ENCODE results near the gene TNFSF10. TPM values are rescaled to one million over a fixed set of nuclear protein-coding genes. Genes with fewer than 3 reads are reported as not detected.

TNFSF10 gene
- total and polyA plus RNA-seq, 10 of the 15 experiments (the other 5 are each of a cell fraction or from before 2014, with no cell fraction given), result 2.1 to 12.3 (median 4.4) TPM

- FAIRE-seq, result peak; percentile 7
Measured at GRCh38 chr3:172513488-172513887, 9.7 kb downstream of the TNFSF10 start.

More at GRCh38 chr3:172513488-172513887, 9.7 kb downstream of the TNFSF10 start:
- Histone ChIP-seq H3K9me3 (replicated peaks; ENCODE audit: control insufficient read depth, insufficient read depth, low read length) (no peaks in the 10 kb centered on the region), H3K27me3 (replicated peaks in 1 of 2; ENCODE audit: control insufficient read depth in 2 of 2, insufficient read depth in 2 of 2, low read length in 1 of 2) (no peaks in the 10 kb centered on the region), H3K4me1 (ENCODE audit: control insufficient read depth, insufficient read depth, low read length) (peaks cover 19% of the 10 kb centered on the region), H3K9ac (ENCODE audit: control insufficient read depth, insufficient read depth, low read length) (no peak overlapping the region), H3K27ac (ENCODE audit: control insufficient read depth, insufficient read depth) (no peak overlapping the region; the same call in 1 of the 2 replicates), H2AFZ (ENCODE audit: control insufficient read depth, low read depth, low read length) (no peak overlapping the region), H3K36me3 (ENCODE audit: control insufficient read depth in 2 of 2, insufficient read depth in 2 of 2, low read length in 1 of 2) (peaks cover 0 to 6% of the 10 kb centered on the region in 2 experiments; a peak in 1 of 4 replicates), H3K4me2 (ENCODE audit: control insufficient read depth, insufficient read depth) (peak overlapping the region; percentile 30), H3K4me3 (no peak overlapping the region), H3K79me2 (ENCODE audit: control insufficient read depth, insufficient read depth, low read length) (no peaks in the 10 kb centered on the region; the same call in 1 of the 2 replicates), H4K20me1 (ENCODE audit: control insufficient read depth, insufficient read depth) (no peaks in the 10 kb centered on the region)
- BruUV-seq (replicated peaks), result no TSS peak
- SMC1A ChIA-PET (ENCODE audit: uncharacterized antibody, unreplicated experiment), result interaction anchor here (0.6 to 5.6 kb wide), 7 partner anchors 9 to 434 kb away, joined by 3 to 27 read pairs (median 4); partner anchors contain the start of gene TNFSF10
- RAD21 ChIA-PET (ENCODE audit: unreplicated experiment), result interaction anchor here (1.3 to 3.2 kb wide), 2 partner anchors 78 to 82 kb away, joined by 4 to 22 read pairs; no protein-coding TSS in a partner anchor
- POLR2A ChIA-PET, result interaction anchor here (0.7 to 1.2 kb wide), 4 partner anchors 15 to 40 kb away, joined by 3 to 5 read pairs (median 3); no protein-coding TSS in a partner anchor
- in situ Hi-C loops (cut with MboI) (no loop called here), intact Hi-C loops (cut with micrococcal nuclease; ENCODE audit: unreplicated experiment) (loop anchor here (2.0 kb wide), 1 partner anchor 79 kb away; no protein-coding TSS in a partner anchor)
- TF ChIP-seq MEF2B (IDR thresholded peaks at IDR 0.05; ENCODE audit: partially characterized antibody, poor library complexity, severe bottlenecking) (no peak), IRF4 (IDR thresholded peaks at IDR 0.05; ENCODE audit: low read depth, low read length) (no peak), YY1 (IDR thresholded peaks at IDR 0.05; ENCODE audit: low read depth, low read length) (no peak), BCL3 (IDR thresholded peaks at IDR 0.05; ENCODE audit: borderline replicate concordance, insufficient read depth, low read depth, low read length, poor library complexity, severe bottlenecking) (no peak), SP1 (IDR thresholded peaks at IDR 0.05; ENCODE audit: low read depth, low read length) (no peak), NFYB (IDR thresholded peaks at IDR 0.05; ENCODE audit: insufficient read depth, low read depth, low read length) (no peak), USF1 (IDR thresholded peaks at IDR 0.05; ENCODE audit: borderline replicate concordance, extremely low read length, insufficient read depth, low read depth, low read length) (no peak), TARDBP (IDR thresholded peaks at IDR 0.05; ENCODE audit: borderline replicate concordance) (no peak), ZNF24 (IDR thresholded peaks at IDR 0.05) (no peak)
- CTCF ChIA-PET, result interaction anchor here (0.6 to 1.8 kb wide), 8 partner anchors 10 to 130 kb away, joined by 3 to 6 read pairs (median 3); no protein-coding TSS in a partner anchor
- DNase-seq (ENCODE audit: low read depth, low spot score) (no peak), ATAC-seq (peak; percentile 47)
- 20% methylated on average over 2 of the region's 2 CpGs for WGBS (ENCODE audit: insufficient coverage, insufficient replicate concordance, low lambda C conversion rate, missing lambda C conversion rate)

Data from GM12878 (cell line).